Natural killer cell (primary cell): Measurements from ENCODE around the gene ANKRD11. TPM values are rescaled to one million over a fixed set of nuclear protein-coding genes. Genes with fewer than 3 reads are reported as not detected.

Source experiments
- ATAC-seq, 3 donors: fragments of 150-1000 bp in 2 of 3; fragments of 200-7000 bp in 1 of 3; cut with Tn5 transposase; 1 replicate in 1 of 3; 2 replicates in 2 of 3; pipeline ENCODE4 v1.10.0; 2021; ENCODE audit warnings: mild to moderate bottlenecking in 2 of 3, moderate library complexity in 2 of 3
- DNase-seq, 2 donors: peaks; one replicate each; pipeline versions ENCODE4 v3.0.0 to v3.0.0-alpha.2; 2013 to 2021; ENCODE audit warnings: mixed read lengths in 1 of 2
- H3K27ac ChIP-seq: one replicate; pipeline ENCODE4 v1.5.1; 2013; ENCODE audit warnings: mild to moderate bottlenecking, low read length
- H3K27me3 ChIP-seq: one replicate; pipeline ENCODE4 v1.6.1; 2013; ENCODE audit warnings: low read length; ENCODE audit not compliant: control insufficient read depth, insufficient read depth
- H3K36me3 ChIP-seq: one replicate; pipeline ENCODE4 v1.6.1; 2013; ENCODE audit warnings: low read length; ENCODE audit not compliant: control insufficient read depth, insufficient read depth
- H3K4me1 ChIP-seq: one replicate; pipeline ENCODE4 v1.6.1; 2013; ENCODE audit warnings: low read length; ENCODE audit not compliant: control insufficient read depth, insufficient read depth
- H3K4me3 ChIP-seq: one replicate; pipeline ENCODE4 v1.5.1; 2013; ENCODE audit warnings: low read length
- H3K9me3 ChIP-seq: one replicate; pipeline ENCODE4 v1.6.1; 2013; ENCODE audit warnings: low read length; ENCODE audit not compliant: control insufficient read depth, insufficient read depth
- H3K27ac Mint-ChIP-seq, 2 donors: one replicate each; pipeline ENCODE4 v1.8.0; 2022; ENCODE audit warnings: mild to moderate bottlenecking in 2 of 2, mixed read lengths in 2 of 2, moderate library complexity in 1 of 2
- H3K27me3 Mint-ChIP-seq, 2 donors: one replicate each; pipeline ENCODE4 v1.8.0; 2022; ENCODE audit warnings: low read depth in 2 of 2, mixed read lengths in 2 of 2
- H3K36me3 Mint-ChIP-seq: one replicate; pipeline ENCODE4 v1.8.0; 2022; ENCODE audit warnings: mixed read lengths
- H3K4me1 Mint-ChIP-seq, 2 donors: one replicate each; pipeline ENCODE4 v1.8.0; 2022; ENCODE audit warnings: mixed read lengths in 2 of 2
- H3K4me3 Mint-ChIP-seq: one replicate; pipeline ENCODE4 v1.8.0; 2022; ENCODE audit warnings: mild to moderate bottlenecking, moderate library complexity, mixed read lengths
- H3K9me3 Mint-ChIP-seq, 2 donors: one replicate each; pipeline ENCODE4 v1.8.0; 2022; ENCODE audit warnings: mixed read lengths in 2 of 2
- WGBS: methylation state at CpG from one replicate; pipeline ENCODE4 v1.1.7; 2013; ENCODE audit warnings: missing lambda C conversion rate; ENCODE audit not compliant: insufficient coverage; 5-methylcytosine and 5-hydroxymethylcytosine counted together
- intact Hi-C: fragments of 100-400 bp; cut with micrococcal nuclease; formaldehyde crosslinking; loops from one replicate; pipeline ENCODE4 v1.14.2; 2022
- total RNA-seq, 4 donors: library from RNA; stranded (reverse); fragments of 120-200 nt in 1 of 4; gene quantifications; one replicate each; pipeline versions ENCODE4 v1.2.3 to v1.2.4, GENCODE V29; 2013 to 2022
- TF ChIP-seq, protein P1 (sequence below): fragments of 200-600 bp; IDR thresholded peaks from one replicate; pipeline ENCODE4 v1.8.0; 2022; ENCODE audit warnings: antibody characterized with exemption

ANKRD11 gene
- total RNA-seq, 3 donors from 2014 or later (not counting 1 experiment from before 2014, with no cell fraction given), result 230 to 299 (median 287) TPM

DNA sequence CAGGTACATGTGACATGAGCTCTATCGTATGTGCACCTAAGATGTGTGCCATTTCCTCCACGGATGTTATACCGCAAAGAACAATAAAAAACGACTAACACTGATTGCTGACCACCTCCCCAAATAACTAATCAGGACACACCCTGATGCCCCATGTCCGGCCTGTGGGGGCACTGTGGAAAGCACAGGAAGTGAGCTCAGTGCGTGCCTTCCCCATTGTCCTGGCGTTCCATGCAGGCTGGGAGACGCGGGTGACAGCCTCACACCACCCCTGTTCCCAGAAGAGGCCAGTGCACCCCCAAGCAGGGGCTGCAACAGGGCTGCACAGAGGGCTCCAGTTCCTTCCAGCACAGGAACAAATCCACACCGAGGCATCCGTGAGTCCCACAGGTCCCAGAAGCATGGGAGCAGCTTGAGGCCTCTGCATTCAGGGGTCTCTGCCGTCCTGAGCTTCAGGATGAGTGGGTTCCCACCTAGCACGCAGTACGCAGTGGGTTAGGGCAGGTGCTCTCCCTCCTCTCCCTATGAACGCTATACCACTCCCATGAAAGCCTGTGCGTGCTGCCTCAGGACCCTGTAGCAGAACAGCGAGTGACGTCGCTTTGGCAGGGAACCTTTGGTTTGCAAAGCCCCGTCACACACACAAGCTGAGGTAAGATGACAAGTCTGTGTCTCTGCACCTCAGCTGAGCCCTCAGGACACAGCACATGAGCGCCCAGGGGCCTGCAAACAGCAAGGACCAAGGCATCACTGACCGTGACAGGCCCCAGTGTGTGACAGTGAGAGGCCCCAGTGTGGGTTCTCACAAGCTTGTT, 155.2 kb downstream of the ANKRD11 start:
- H3K4me3 Mint-ChIP-seq, result peak overlapping the region; percentile 58
- Histone ChIP-seq H3K36me3 (no peaks in the 10 kb centered on the region), H3K27ac (no peak overlapping the region), H3K4me1 (peaks cover 73% of the 10 kb centered on the region), H3K9me3 (no peaks in the 10 kb centered on the region), H3K27me3 (no peaks in the 10 kb centered on the region), H3K4me3 (no peak overlapping the region)
- ATAC-seq (no peak), DNase-seq (no peak)
- intact Hi-C loops, result loop anchor here (5.0 kb wide), 1 partner anchor 152 kb away; no protein-coding TSS in a partner anchor
- H3K36me3 Mint-ChIP-seq, result no peaks in the 10 kb centered on the region
- TF ChIP-seq, protein P1, sequence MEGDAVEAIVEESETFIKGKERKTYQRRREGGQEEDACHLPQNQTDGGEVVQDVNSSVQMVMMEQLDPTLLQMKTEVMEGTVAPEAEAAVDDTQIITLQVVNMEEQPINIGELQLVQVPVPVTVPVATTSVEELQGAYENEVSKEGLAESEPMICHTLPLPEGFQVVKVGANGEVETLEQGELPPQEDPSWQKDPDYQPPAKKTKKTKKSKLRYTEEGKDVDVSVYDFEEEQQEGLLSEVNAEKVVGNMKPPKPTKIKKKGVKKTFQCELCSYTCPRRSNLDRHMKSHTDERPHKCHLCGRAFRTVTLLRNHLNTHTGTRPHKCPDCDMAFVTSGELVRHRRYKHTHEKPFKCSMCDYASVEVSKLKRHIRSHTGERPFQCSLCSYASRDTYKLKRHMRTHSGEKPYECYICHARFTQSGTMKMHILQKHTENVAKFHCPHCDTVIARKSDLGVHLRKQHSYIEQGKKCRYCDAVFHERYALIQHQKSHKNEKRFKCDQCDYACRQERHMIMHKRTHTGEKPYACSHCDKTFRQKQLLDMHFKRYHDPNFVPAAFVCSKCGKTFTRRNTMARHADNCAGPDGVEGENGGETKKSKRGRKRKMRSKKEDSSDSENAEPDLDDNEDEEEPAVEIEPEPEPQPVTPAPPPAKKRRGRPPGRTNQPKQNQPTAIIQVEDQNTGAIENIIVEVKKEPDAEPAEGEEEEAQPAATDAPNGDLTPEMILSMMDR, result no peak
- WGBS, result 75% methylated on average over 22 of the region's 22 CpGs
- H3K27me3 Mint-ChIP-seq, result no peaks in the 10 kb centered on the region
- H3K27ac Mint-ChIP-seq, result peak overlapping the region; percentile 41 to 68
- H3K4me1 Mint-ChIP-seq, result peaks cover 56 to 68% of the 10 kb centered on the region in 2 donors
- no peaks in the 10 kb centered on the region for H3K9me3 Mint-ChIP-seq

DNA sequence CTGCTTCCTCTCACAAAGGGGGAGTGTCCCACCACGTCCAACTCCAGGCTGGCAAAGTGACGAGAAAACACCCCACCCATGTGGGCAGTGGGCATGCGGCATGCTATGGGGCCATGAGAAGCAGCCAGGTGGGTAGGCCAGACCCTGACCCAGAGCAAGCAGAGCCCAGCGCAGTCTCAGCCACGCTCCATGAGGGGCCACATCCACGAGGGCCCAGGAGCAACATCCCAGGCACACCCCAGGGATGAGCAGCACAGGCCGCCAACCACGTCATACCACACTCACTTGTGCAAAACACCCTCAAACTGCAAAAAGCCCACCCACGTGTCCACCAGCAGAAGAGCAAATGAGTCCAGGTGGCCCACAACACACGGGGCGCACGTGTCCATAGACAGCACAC, 155.9 kb downstream of the ANKRD11 start:
- H3K4me3 ChIP-seq, result no peak overlapping the region
- ATAC-seq, result no peak
- intact Hi-C loops, result loop anchor here (5.0 kb wide), 1 partner anchor 153 kb away; no protein-coding TSS in a partner anchor
- peak overlapping the region; percentile 19 for H3K4me3 Mint-ChIP-seq
- peaks cover 80% of the 10 kb centered on the region for H3K4me1 ChIP-seq
- TF ChIP-seq, protein P1, result no peak
- H3K27me3 ChIP-seq, result no peaks in the 10 kb centered on the region
- DNase-seq, result no peak
- no peak overlapping the region for H3K27ac ChIP-seq
- no peaks in the 10 kb centered on the region for H3K9me3 Mint-ChIP-seq
- peak overlapping the region in 1 of 2 donors; percentile 68 for H3K27ac Mint-ChIP-seq
- H3K36me3 Mint-ChIP-seq, result no peaks in the 10 kb centered on the region
- no peaks in the 10 kb centered on the region for H3K9me3 ChIP-seq
- H3K27me3 Mint-ChIP-seq, result no peaks in the 10 kb centered on the region
- WGBS, result 88% methylated on average over 12 of the region's 12 CpGs
- H3K4me1 Mint-ChIP-seq, result peaks cover 50 to 65% of the 10 kb centered on the region in 2 donors
- no peaks in the 10 kb centered on the region for H3K36me3 ChIP-seq

DNA sequence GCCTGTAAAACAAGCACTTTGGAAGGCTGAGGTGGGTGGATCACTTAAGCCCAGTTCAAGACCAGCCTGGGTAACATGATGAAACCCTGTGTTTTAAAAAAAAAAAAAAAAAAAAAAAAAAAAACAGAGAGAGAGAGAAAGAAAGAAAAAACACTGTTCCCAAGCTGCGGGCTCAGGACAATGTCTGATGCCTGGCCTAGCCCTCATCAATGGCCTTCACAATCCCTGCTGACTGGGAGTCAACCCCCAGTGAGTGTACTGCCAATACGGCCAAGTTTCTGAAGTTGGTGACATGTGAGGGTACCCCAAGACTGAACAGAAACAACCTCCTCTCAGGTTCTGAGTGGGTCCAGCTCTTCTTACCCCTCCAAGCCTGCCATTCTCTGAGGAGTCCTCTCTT, 156.3 kb downstream of the ANKRD11 start:
- TF ChIP-seq, protein P1, result no peak
- Histone ChIP-seq H3K9me3 (no peaks in the 10 kb centered on the region), H3K4me1 (peaks cover 83% of the 10 kb centered on the region), H3K27me3 (no peaks in the 10 kb centered on the region), H3K27ac (no peak overlapping the region), H3K4me3 (no peak overlapping the region), H3K36me3 (no peaks in the 10 kb centered on the region)
- ATAC-seq (peak in 2 of 3 donors; percentile 18 to 22), DNase-seq (no peak)
- H3K27ac Mint-ChIP-seq, result peak overlapping the region; percentile 59 to 68
- peak overlapping the region; percentile 45 for H3K4me3 Mint-ChIP-seq
- 69% methylated on average over 2 of the region's 2 CpGs for WGBS
- H3K9me3 Mint-ChIP-seq, result no peaks in the 10 kb centered on the region
- H3K27me3 Mint-ChIP-seq, result no peaks in the 10 kb centered on the region
- peaks cover 54 to 66% of the 10 kb centered on the region in 2 donors for H3K4me1 Mint-ChIP-seq
- no peaks in the 10 kb centered on the region for H3K36me3 Mint-ChIP-seq
- intact Hi-C loops, result loop anchor here (5.0 kb wide), 1 partner anchor 153 kb away; no protein-coding TSS in a partner anchor
